HG02885 (cell line): ENCODE data around the gene LRCOL1.
A peak's percentile ranks its signal among the peaks of the same experiment; 100 is the strongest.

ENCODE experiments used
- ATAC-seq: cut with Tn5 transposase; IDR thresholded peaks from one replicate; pipeline ENCODE4 v1.9.1; 2021; ENCODE audit warnings: mild to moderate bottlenecking; ENCODE audit not compliant: unreplicated experiment, poor library complexity

The LRCOL1 gene

DNA sequence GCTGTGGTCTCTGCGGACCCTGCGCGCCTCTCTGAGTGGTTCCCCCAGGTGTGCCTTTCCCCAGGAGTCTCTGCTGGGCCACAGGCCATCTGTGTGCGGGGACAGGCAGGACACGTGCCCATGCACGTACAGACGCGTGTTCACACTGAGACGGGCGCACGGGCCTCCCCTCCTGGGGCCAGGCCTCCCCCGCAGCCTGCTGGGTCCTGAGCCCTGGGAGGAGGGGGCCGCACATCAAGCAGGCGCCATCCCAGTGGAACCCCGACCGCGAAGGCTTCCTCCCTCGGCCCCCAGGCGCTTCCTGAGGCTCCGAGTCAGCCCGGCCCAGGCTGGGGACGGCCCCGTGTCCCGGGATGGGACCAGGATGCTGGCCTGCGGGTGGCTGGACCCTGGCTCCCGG lies 39.7 kb downstream of the LRCOL1 start:
- ATAC-seq = no peak

- ATAC-seq = no peak
Measured at GRCh38 chr12:132569856-132570480, 40.4 kb downstream of the LRCOL1 start.

- no peak for ATAC-seq
Measured at GRCh38 chr12:132568826-132569480, 41.4 kb downstream of the LRCOL1 start.

GRCh38 chr12:132568301-132568700 lies 42.1 kb downstream of the LRCOL1 start:
- ATAC-seq = no peak

DNA sequence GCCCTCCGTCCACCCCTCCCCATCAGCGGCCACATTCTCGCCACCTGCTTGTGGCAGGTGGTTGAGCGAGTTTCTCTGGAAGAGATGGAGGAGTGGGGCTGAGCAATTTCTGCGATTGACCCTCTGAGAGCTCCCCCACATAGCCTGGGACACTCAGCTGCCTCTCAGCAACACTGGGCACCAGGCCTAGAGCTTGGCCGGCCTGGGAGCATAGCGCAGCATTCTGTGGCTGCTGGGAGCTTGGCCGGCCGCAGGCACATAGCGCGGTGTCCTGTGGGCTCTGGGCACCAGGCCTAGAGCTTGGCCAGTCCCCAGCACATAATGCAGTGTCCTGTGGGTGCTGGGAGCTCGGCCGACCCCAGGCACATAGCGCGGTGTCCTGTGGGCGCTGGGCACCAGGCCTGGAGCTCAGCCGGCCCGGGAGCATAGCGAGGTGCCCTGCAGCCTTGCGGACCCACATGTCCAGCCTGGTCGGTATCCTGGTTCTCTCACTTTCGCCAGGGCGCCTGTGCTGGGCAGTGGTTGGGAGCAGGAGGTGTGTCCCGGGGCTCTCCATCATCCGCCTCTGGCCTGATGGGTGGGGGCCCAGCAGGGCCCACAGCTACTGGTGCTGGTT lies 43.8 kb downstream of the LRCOL1 start:
- ATAC-seq = no peak

DNA sequence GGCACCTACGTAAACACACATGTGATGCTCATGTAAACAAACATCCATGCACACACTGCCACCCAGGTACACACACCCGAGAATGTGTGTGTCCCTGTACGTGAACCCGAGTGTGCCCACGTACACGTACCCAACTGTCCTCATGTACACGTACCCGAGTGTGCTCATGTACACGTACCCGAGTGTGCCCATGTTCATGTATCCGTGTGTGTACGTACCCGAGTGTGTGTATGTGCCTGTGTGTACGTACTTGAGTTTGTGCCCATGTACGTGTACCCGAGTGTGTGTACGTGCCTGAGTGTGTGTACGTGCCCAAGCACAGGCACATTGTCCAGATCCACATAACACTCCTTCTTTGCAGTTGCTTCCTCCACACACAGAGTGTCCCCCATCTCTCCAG lies 45.0 kb downstream of the LRCOL1 start:
- ATAC-seq = no peak

DNA sequence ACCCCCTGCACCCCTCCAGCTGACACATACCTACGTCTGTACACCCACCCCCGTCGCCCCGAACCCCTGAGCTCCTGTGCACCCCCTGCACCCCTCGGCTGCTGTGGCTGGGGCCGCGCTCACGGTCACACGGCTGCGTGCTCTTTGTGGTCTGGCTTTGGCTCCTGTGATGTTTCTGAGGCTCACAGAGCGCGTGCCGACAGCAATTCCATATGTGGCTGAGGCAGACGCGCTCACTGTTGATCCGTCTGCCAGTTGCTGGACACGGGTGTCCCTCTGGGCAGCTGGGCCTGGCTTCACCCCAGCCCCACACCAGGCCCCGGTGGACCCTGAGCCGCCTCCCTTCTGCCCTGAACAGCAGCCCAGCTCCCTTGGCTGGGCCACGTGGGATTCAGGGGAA lies 46.5 kb downstream of the LRCOL1 start:
- no peak for ATAC-seq

DNA sequence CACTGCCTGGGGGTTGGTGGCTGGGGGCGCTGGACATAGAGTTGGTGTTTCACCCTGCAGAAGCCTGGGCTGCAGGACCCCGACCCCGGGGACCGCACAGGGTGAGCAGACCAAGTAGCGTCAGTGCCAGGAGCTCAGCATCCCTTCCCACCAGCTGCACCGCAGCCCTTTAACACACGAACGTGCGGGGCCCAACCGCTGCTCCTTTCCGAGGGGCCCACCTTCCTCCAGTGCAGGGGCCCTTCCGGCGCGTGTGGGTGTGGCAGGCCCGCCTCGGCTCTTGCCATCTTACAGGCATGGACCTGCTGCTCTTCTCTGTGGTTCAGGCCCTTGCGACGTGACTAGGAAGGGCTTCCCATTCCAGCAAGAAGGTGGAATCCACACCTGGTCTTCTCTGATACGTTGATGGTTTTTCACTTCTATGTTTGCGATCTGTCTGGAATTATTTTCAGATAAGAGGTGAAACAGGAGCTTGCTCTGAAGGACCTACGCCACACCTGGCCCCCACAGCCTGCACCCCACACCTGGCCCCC lies 47.8 kb downstream of the LRCOL1 start:
- ATAC-seq = no peak

DNA sequence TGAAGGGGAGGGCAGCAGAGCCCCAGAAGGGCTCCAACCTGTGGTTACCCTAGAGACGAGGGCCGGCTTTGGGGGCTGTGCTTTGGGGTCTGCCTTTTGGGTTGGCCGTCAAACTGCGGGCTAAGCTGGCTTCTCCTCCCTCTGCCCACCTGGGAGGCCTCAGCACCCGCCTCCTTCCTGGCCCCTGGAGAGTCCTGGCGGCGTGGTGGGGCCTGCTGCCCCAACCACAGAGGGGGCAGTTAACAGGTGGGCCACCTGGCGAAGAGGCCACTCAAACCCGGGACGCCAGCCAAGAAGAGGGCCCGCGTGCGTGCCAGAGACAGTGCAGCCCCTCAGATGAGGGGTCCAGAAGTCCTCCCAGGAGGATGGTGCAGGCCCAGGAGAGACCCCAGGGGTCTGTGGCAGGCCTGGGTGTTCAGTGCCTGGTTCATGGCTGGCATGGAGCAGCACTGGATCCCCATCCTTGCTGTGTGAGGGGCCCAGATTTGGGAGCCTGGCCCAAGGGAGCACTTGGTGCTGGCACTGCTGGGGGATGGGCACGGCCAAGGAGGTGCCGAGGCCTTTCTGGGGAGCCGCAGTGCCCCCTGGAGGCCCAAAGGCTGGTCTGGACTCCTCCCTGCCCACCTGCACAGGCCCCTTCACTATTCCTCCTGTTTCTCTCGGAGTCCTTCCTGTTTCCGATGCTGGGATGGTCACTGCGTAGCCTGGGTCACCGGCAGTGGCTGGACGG lies 48.8 kb downstream of the LRCOL1 start:
- no peak for ATAC-seq

GRCh38 chr12:132560614-132561426 lies 49.6 kb downstream of the LRCOL1 start:
- ATAC-seq = peak; percentile 39

DNA sequence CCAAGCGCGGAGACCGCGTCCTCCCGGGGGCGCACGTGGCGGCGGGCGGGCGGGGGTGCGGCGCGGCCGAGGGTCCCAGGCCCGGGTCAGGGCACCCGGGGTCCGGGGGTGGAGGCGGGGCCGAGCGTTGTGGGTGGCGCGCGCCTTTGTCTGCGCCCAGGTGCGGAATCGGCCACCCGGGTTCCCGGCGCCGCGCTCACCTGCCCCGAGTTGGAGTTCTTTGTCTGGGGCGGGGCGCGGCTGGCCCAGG lies 50.1 kb downstream of the LRCOL1 start:
- ATAC-seq = peak; percentile 18

GRCh38 chr12:132559652-132560363 lies 50.6 kb downstream of the LRCOL1 start:
- ATAC-seq = peak; percentile 38

- ATAC-seq = no peak
Measured at GRCh38 chr12:132558861-132559623, 51.3 kb downstream of the LRCOL1 start.

GRCh38 chr12:132558042-132558856 lies 52.1 kb downstream of the LRCOL1 start:
- no peak for ATAC-seq

DNA sequence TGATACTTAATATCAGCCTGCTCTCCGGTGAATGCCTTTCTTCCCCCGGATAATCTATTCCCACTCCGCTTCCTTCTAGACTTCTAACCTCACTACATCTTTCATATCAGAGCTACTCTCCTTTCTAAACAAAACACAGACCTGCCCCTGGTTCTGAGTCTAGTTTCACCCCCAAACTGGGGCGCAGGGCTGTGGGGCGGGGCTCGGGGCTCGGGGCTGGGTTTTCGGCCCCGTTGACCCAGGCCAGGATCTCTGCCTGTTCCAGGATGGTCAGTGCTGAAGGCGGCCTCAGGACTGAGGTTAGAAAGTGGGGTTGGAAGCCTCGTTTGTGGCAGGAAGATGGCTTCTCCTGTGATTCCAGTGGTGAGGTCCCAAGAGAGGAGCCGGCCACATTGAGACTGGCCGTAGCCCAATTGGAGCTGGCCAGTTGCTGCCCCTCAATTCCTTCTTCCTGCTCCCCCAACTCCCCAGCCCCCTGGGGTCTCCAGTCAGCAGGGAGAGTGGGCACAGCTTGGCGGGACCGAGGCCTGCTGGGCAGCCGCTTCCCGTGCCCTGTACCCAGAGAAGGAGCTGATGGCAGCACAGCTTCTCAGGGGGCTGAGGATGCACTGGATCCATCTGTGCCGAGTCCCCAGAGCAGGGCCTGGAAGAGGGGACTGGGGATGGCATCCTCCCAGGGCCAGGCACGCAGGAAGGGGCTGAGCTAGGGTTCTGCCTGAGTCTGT lies 52.9 kb downstream of the LRCOL1 start:
- no peak for ATAC-seq

GRCh38 chr12:132556801-132557200 lies 53.6 kb downstream of the LRCOL1 start:
- ATAC-seq = no peak

- no peak for ATAC-seq
Measured at GRCh38 chr12:132556216-132556615, 54.2 kb downstream of the LRCOL1 start.

DNA sequence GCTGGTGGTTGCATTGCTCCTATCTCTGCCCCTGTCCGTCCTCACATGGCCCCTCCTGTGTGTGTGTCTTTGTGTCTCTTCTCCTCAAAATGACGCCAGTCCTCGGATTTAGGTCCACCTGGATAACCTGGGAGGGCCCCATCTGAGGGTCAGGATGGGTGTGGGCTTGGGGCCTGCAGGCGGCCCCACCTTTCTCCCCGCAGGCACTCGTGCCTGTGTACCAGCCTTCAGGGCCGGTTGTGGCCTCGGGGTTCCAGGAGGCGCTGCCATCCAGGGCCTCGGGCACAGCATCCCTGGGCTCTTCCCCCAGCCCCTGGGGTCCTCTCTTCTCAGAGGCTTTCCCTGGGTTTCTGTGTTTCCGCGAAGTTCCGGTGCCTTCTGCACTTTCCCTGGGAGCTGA lies 54.7 kb downstream of the LRCOL1 start:
- no peak for ATAC-seq
